GM21390 (cell line): Measurements from ENCODE around the gene GALNTL6.
"Not testable (repeated sequence)": the region's sequence is repeated elsewhere in the genome, so short reads cannot be mapped to it uniquely, and the experiment has no call there.

Source experiments
- ATAC-seq: cut with Tn5 transposase; IDR thresholded peaks from one replicate; pipeline ENCODE4 v1.9.1; 2021; ENCODE audit not compliant: unreplicated experiment

The GALNTL6 gene

GRCh38 chr4:172708184-172708583 is 895.0 kb downstream of the GALNTL6 start:
- ATAC-seq: no peak

DNA sequence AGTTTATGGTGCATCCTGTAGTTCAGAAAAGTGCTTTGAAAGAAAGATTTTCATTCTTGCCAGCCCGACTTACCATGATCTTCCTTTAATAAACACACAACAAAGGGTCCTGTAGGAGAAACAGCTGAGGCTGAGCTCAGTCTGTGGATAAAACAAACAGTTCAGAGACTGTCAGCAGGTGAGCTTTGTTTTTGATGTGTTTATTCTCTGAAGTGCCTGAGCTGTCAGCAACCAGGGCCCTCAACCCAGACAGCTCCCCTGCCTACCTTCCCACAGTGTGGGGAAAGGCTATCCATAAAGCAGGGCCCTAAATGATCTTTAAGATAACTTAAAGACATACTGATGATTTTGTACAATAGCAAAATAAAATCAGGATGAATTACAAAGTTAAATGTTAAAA is 896.2 kb downstream of the GALNTL6 start:
- no peak for ATAC-seq

- no peak for ATAC-seq
These were observed 903.1 kb downstream of the GALNTL6 start for GRCh38 chr4:172716291-172716690.

- no peak for ATAC-seq
These were observed 908.5 kb downstream of the GALNTL6 start for GRCh38 chr4:172721659-172722058.

DNA sequence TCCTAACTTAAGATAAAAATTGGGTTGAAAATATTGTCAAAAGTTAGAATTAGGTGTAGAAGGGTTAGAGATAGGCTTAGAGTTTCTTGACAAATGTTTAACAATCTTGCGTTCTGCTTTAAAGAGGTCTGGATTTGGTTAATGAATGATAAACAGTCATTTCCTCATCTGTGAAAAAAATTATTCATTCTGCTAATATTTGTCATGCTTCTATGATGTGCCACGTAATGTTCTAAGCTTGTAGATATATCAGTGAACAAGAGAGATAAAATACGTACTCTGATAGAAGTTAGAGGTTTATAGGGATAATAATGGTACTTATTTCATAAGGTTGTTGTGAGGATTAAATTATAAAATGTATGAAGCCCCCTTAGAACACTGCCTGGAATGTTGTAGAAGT is 912.4 kb downstream of the GALNTL6 start:
- ATAC-seq: no peak

DNA sequence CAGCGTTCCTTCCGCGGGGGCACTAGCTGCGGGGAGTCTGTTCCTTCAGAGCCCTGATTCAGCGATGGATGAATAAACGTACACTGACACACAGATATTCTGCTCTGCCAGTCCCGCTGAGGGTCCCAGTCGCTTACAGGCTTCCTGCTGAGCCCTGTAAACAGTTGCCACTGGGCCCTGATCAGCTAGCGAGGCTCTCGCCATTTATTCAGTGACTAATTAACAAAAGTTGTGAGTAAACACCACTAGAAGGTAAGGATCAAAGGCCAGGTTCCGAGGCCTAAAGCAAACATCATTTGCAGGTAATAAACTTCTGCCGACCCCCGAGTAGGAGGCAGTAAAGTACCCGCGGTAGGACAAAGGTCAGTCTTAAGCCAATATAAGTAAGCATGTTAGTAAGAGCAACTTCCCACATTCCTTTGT is 912.8 kb downstream of the GALNTL6 start:
- ATAC-seq: no peak

GRCh38 chr4:172727631-172728030 is 914.4 kb downstream of the GALNTL6 start:
- no peak for ATAC-seq

DNA sequence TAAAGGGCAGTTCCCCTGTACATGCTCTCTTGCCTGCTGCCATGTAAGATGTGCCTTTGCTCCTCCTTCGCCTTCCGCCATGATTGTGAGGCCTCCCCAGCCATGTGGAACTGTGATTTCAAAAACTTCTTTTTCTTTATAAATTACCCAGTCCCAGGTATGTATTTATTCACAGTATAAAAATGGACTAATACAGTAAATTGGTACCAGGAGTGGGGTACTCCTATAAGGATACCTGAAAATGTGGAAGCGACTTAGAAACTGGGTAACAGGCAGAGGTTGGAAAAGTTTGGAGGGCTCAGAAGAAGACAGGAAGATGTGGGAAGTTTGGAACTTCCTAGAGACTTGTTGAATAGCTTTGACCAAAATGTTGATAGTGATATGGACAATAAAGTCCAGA is 920.4 kb downstream of the GALNTL6 start:
- not testable (repeated sequence) for ATAC-seq

DNA sequence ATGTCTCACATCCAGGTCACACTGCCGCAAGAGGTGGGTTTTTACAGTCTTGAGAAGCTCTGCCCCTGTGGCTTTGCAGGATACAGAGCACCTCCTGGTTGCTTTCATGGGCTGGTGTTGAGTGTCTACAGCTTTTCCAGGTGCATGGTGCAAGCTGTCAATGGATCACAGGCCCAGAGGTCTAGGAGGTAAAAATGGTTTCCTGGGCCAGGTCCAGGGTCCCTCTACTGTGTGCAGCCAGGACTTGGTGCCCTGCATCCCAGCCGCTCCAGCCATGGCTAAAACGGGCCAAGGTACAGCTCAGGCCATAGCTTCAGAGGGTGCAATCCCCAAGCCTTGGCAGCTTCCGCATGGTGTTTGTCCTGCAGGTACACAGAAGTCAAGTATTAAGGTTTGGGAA is 921.4 kb downstream of the GALNTL6 start:
- no peak for ATAC-seq

DNA sequence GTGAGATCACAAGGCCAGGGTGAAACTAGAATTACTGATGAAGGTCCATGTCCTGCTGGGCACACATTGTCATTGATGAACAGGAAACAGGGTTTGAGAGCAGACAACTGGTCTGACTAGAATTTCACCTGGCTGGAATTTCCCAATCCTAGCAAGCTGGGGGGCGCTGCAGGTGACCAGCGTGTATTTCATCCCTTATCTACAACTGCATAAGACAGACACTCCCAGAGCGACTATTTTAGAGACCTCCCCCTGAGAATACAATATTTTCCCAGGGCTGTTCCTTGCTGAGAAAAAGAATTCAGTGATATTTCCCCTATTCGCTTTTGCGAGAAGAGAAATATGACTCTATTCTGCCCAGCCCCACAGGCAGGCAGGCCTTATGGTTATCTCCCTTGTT is 922.8 kb downstream of the GALNTL6 start:
- no peak for ATAC-seq

- peak; percentile 98 for ATAC-seq
These were observed 927.2 kb downstream of the GALNTL6 start for GRCh38 chr4:172740434-172740833.

GRCh38 chr4:172750910-172751309 is 937.7 kb downstream of the GALNTL6 start:
- peak; percentile 97 for ATAC-seq

DNA sequence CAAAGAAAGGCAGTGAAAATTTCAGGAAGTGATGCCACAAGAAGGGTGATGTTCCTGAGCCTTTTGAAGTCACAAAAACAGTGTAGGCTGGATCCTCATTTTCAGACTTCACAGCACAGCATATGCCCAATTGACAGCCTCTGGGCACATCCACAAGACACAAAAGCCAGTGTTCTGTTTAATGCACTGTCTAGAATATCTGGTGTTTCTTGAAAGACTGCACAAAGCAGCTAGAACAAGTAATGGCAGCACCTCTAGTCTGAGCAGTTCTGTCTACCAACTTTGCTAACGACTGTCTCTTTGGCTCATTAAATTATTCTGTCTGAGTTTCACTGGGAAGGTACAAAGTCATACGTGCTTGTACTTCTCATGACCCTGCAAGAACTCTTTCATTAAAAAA is 938.3 kb downstream of the GALNTL6 start:
- peak; percentile 4 for ATAC-seq

- no peak for ATAC-seq
These were observed 945.6 kb downstream of the GALNTL6 start for GRCh38 chr4:172758586-172759340.

GRCh38 chr4:172760512-172760911 is 947.3 kb downstream of the GALNTL6 start:
- ATAC-seq: no peak

DNA sequence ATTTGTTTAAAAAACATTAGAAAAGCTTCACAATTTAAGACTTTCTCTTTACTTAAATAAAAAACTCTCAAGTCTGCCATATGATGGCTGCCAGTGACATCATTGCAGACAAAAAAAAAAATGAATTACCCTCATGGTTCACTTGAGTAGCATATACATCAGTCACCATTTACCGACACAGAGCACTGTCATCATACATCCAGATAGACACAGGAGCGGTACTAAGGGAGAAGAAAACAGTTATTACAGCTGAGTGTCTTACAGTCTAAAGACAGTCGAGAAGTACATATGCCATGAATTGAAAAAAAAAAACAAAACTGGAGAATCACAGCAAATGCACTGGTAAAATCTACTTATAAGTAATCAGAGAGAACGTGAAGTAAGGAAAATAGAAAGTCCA is 949.7 kb downstream of the GALNTL6 start:
- no peak for ATAC-seq

DNA sequence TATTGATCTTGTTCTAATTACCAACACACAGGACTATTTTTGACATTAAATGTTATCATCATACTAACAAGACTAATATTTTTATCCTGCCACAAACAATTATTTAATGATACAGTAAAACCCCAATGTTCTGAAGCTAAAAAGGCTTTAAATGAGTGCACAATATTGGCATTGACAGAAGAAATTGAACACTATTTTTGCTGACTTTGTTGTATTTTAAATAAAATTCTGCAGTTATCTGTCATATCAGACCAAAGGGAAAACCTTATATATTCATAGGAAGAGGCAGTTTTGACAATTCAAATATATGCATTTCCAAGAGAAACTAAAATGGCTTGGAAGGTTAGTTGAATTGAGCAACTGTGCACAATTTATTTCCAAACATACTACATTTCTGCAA is 957.6 kb downstream of the GALNTL6 start:
- no peak for ATAC-seq

- no peak for ATAC-seq
These were observed 959.6 kb downstream of the GALNTL6 start for GRCh38 chr4:172772781-172773180.

GRCh38 chr4:172776203-172776861 is 963.1 kb downstream of the GALNTL6 start:
- ATAC-seq: no peak

- ATAC-seq: no peak
These were observed 964.7 kb downstream of the GALNTL6 start for GRCh38 chr4:172777729-172778431.

DNA sequence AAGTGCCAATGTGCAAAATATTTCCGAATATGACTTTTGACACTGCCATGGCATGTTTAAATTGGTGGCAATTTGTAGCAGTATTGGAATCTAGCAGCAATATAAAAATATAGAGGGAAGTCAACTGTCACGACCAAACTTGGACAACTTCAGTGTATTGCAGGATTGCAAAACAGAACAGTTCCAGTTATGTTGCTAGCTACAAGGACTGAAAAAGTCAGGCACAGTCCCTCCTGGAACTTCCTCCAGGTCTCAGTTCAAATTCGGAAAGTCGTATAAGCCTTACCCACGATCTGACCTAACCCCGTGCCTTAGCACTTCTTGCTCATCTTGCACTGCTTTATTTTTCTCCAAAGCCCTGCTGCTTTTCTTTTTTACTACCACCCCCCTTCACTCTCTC is 965.4 kb downstream of the GALNTL6 start:
- no peak for ATAC-seq

DNA sequence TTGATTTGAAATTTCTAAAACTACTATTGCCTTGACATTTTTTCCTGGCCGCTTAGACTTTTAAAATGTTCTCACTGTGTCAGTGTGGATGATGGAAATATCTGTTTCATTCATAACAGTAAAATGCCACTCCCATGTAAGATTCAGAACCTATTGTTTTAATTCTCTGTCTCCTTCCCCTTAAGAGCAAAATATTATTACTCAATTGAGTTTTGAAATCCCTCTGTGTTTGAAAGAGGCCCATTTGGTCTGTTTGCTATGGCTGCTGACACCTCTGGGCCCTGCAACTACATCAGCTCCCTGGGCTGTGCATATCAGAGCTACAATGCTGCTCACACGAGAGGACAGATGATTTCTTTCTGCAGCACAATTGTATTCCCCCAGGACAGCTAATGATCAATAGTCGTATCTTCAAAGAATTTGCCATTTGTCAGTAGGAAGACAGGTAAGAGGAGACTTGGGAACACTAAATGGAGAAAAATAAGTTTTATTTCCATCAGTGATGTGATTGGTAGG is 967.4 kb downstream of the GALNTL6 start:
- no peak for ATAC-seq
